Parathyroid adenoma (tissue), 2 donors: ENCODE results near the gene PTPRC.

Experiments
- H2AFZ ChIP-seq: fragments of 300-600 bp; sonication (generic); one replicate; pipeline ENCODE4 v1.7.0; 2017; ENCODE audit warnings: antibody characterized with exemption, mild to moderate bottlenecking
- H3K27ac ChIP-seq: fragments of 300-600 bp; sonication (generic); one replicate; pipeline ENCODE4 v1.7.0; 2017
- H3K27me3 ChIP-seq: fragments of 300-600 bp; sonication (generic); one replicate; pipeline ENCODE4 v1.7.0; 2017; ENCODE audit warnings: low read length; ENCODE audit not compliant: control insufficient read depth, insufficient read depth
- H3K36me3 ChIP-seq: fragments of 300-600 bp; sonication (generic); one replicate; pipeline ENCODE4 v1.7.0; 2017; ENCODE audit warnings: low read length; ENCODE audit not compliant: control insufficient read depth, insufficient read depth
- H3K4me1 ChIP-seq: fragments of 300-600 bp; sonication (generic); one replicate; pipeline ENCODE4 v1.7.0; 2017; ENCODE audit warnings: control low read depth
- H3K4me2 ChIP-seq: fragments of 300-600 bp; sonication (generic); one replicate; pipeline ENCODE4 v1.7.0; 2017; ENCODE audit warnings: low read length
- H3K4me3 ChIP-seq: fragments of 300-600 bp; sonication (generic); one replicate; pipeline ENCODE4 v1.7.0; 2017; ENCODE audit warnings: low read depth, low read length
- H3K79me2 ChIP-seq: fragments of 300-600 bp; sonication (generic); one replicate; pipeline ENCODE4 v1.7.0; 2017; ENCODE audit warnings: control low read depth
- H3K9ac ChIP-seq: fragments of 300-600 bp; sonication (generic); one replicate; pipeline ENCODE4 v1.7.0; 2017; ENCODE audit warnings: mild to moderate bottlenecking
- H3K9me3 ChIP-seq: fragments of 300-600 bp; sonication (generic); one replicate; pipeline ENCODE4 v1.7.0; 2017; ENCODE audit warnings: low read length; ENCODE audit not compliant: control insufficient read depth
- CTCF ChIP-seq: fragments of 300-600 bp; sonication (generic); IDR thresholded peaks from one replicate; pipeline ENCODE4 v1.7.0; 2017; ENCODE audit warnings: antibody characterized with exemption, mild to moderate bottlenecking
- donor health status: primary hyperparathyroidism.

PTPRC gene

GRCh38 chr1:198620218-198620617 lies 18.6 kb upstream of the PTPRC start:
- Histone ChIP-seq H3K4me2 (no peak overlapping the region), H3K4me3 (no peak overlapping the region), H2AFZ (no peak overlapping the region), H3K27me3 (no peaks in the 10 kb centered on the region), H3K9ac (no peak overlapping the region), H3K9me3 (no peaks in the 10 kb centered on the region), H3K27ac (no peak overlapping the region), H3K79me2 (no peaks in the 10 kb centered on the region), H3K4me1 (no peaks in the 10 kb centered on the region), H3K36me3 (no peaks in the 10 kb centered on the region)
- TF ChIP-seq CTCF: no peak

- H3K4me1 ChIP-seq: no peaks in the 10 kb centered on the region
- H3K4me3 ChIP-seq: no peak overlapping the region
- H3K9ac ChIP-seq: no peak overlapping the region
- H3K79me2 ChIP-seq: no peaks in the 10 kb centered on the region
- H3K9me3 ChIP-seq: no peaks in the 10 kb centered on the region
- H3K36me3 ChIP-seq: no peaks in the 10 kb centered on the region
- no peak overlapping the region for H3K27ac ChIP-seq
- no peak overlapping the region for H2AFZ ChIP-seq
- TF ChIP-seq CTCF: no peak
- no peaks in the 10 kb centered on the region for H3K27me3 ChIP-seq
- no peak overlapping the region for H3K4me2 ChIP-seq
Observed at GRCh38 chr1:198620951-198621824, 17.7 kb upstream of the PTPRC start.

GRCh38 chr1:198622001-198622400 lies 16.8 kb upstream of the PTPRC start:
- no peaks in the 10 kb centered on the region for H3K27me3 ChIP-seq
- H3K36me3 ChIP-seq: no peaks in the 10 kb centered on the region
- H3K79me2 ChIP-seq: no peaks in the 10 kb centered on the region
- no peak overlapping the region for H2AFZ ChIP-seq
- H3K9ac ChIP-seq: no peak overlapping the region
- no peak overlapping the region for H3K4me3 ChIP-seq
- no peak overlapping the region for H3K27ac ChIP-seq
- no peaks in the 10 kb centered on the region for H3K9me3 ChIP-seq
- H3K4me1 ChIP-seq: no peaks in the 10 kb centered on the region
- no peak for TF ChIP-seq CTCF
- no peak overlapping the region for H3K4me2 ChIP-seq

GRCh38 chr1:198623752-198624647 lies 14.8 kb upstream of the PTPRC start:
- no peaks in the 10 kb centered on the region for H3K79me2 ChIP-seq
- no peak overlapping the region for H2AFZ ChIP-seq
- H3K4me3 ChIP-seq: no peak overlapping the region
- H3K9ac ChIP-seq: no peak overlapping the region
- no peaks in the 10 kb centered on the region for H3K4me1 ChIP-seq
- no peaks in the 10 kb centered on the region for H3K9me3 ChIP-seq
- no peak overlapping the region for H3K4me2 ChIP-seq
- no peak for TF ChIP-seq CTCF
- H3K36me3 ChIP-seq: no peaks in the 10 kb centered on the region
- no peak overlapping the region for H3K27ac ChIP-seq
- H3K27me3 ChIP-seq: no peaks in the 10 kb centered on the region
